ENCODE measurements around the gene MFSD11. TPM values are rescaled to one million over a fixed set of nuclear protein-coding genes. Genes with fewer than 3 reads are reported as not detected.

MFSD11 gene
- total RNA-seq, 1 donor from 2014 or later, result 20.8 TPM

DNA sequence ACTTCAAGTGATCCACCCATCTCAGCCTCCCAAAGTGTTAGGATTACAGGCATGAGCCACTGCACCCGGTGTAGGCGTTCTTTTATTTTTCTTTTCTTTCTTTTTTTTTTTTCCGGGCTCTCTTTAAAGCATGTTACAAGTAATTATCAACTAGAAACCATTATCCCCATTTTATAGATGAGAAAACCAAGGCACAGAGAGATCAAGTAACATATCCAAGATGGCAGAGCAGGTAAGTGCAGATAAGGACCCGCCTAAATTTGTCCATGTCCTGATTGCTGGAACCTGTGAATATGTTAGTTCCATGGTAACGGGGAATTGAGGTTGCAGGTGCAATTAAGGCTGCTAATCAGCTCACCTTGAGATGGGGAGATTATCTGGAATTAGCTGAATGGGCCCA lies 54.4 kb downstream of the MFSD11 start:
- CTCF ChIA-PET, result no interaction called here
- no peaks in the 10 kb centered on the region for H3K27me3 Mint-ChIP-seq

DNA sequence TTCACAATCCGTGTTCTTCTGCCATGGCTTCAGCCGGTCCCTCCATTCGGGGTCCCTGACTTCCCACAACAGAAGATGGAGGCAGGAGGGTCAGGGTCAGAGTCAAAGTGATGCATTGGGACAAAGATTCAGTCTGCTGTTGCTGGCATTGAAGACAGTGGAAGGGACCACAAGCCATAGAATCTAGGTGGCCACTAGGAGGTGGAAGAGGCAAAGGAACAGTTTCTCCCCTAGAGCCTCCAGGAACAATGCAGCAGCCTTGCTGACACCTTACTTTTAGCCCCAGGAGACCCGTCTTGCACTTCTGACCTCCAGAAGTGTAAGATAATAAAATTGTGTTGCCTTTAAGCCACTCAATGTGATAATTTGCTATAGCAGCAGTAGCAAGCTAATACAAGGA lies 55.9 kb downstream of the MFSD11 start:
- intact Hi-C loops (cut with micrococcal nuclease), result no loop called here
- CTCF ChIA-PET, result no interaction called here
- ATAC-seq (ENCODE audit: low read depth) (no peak), DNase-seq (no peak)
- TF ChIP-seq, protein P1, sequence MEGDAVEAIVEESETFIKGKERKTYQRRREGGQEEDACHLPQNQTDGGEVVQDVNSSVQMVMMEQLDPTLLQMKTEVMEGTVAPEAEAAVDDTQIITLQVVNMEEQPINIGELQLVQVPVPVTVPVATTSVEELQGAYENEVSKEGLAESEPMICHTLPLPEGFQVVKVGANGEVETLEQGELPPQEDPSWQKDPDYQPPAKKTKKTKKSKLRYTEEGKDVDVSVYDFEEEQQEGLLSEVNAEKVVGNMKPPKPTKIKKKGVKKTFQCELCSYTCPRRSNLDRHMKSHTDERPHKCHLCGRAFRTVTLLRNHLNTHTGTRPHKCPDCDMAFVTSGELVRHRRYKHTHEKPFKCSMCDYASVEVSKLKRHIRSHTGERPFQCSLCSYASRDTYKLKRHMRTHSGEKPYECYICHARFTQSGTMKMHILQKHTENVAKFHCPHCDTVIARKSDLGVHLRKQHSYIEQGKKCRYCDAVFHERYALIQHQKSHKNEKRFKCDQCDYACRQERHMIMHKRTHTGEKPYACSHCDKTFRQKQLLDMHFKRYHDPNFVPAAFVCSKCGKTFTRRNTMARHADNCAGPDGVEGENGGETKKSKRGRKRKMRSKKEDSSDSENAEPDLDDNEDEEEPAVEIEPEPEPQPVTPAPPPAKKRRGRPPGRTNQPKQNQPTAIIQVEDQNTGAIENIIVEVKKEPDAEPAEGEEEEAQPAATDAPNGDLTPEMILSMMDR (IDR thresholded peaks at IDR 0.05), result no peak
- H3K36me3 Mint-ChIP-seq (ENCODE audit: low read depth), result peaks cover 5% of the 10 kb centered on the region
- H3K27me3 Mint-ChIP-seq, result no peaks in the 10 kb centered on the region
- H3K4me1 Mint-ChIP-seq, result peaks cover 11% of the 10 kb centered on the region
- H3K4me3 Mint-ChIP-seq, result no peak overlapping the region
- POLR2A ChIA-PET, result no interaction called here
- H3K27ac Mint-ChIP-seq, result no peak overlapping the region
- peaks cover 2% of the 10 kb centered on the region for H3K9me3 Mint-ChIP-seq

More for the DNA sequence above, 54.4 kb downstream of the MFSD11 start:
- no peak for ATAC-seq (ENCODE audit: low read depth)
- no peak overlapping the region for H3K4me3 Mint-ChIP-seq
- TF ChIP-seq, protein P1 (IDR thresholded peaks at IDR 0.05), result no peak
- H3K9me3 Mint-ChIP-seq, result peaks cover 2% of the 10 kb centered on the region
- H3K27ac Mint-ChIP-seq, result no peak overlapping the region
- DNase-seq, result no peak
- POLR2A ChIA-PET, result no interaction called here
- H3K36me3 Mint-ChIP-seq (ENCODE audit: low read depth), result peaks cover 5% of the 10 kb centered on the region
- H3K4me1 Mint-ChIP-seq, result peaks cover 11% of the 10 kb centered on the region
- intact Hi-C loops (cut with micrococcal nuclease), result no loop called here

DNA sequence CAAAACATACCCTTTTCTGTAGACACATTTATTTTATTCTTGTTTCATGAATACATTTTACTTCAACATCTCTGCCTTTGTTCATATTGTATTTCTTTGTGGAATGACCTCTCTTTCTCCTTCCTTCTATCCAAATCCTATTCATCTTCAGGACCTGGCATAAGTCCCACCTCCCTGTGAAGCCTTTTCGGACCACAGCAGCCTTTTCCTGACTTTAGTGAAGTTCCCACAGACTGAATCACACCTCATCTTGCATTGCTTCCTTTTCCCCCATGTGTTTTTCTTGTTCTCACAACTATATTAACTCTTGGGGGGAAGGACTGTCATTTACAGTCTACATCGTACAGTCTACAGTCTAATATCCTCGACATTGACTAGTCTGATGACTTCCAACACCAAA lies 58.2 kb downstream of the MFSD11 start:
- intact Hi-C loops (cut with micrococcal nuclease), result no loop called here
- DNase-seq (no peak), ATAC-seq (ENCODE audit: low read depth) (no peak)
- H3K36me3 Mint-ChIP-seq (ENCODE audit: low read depth), result peaks cover 5% of the 10 kb centered on the region
- H3K4me1 Mint-ChIP-seq, result peaks cover 8% of the 10 kb centered on the region
- CTCF ChIA-PET, result no interaction called here
- H3K27me3 Mint-ChIP-seq, result no peaks in the 10 kb centered on the region
- POLR2A ChIA-PET, result no interaction called here
- no peak overlapping the region for H3K4me3 Mint-ChIP-seq
- TF ChIP-seq, protein P1 (IDR thresholded peaks at IDR 0.05), result no peak
- no peak overlapping the region for H3K27ac Mint-ChIP-seq
- peaks cover 2% of the 10 kb centered on the region for H3K9me3 Mint-ChIP-seq

DNA sequence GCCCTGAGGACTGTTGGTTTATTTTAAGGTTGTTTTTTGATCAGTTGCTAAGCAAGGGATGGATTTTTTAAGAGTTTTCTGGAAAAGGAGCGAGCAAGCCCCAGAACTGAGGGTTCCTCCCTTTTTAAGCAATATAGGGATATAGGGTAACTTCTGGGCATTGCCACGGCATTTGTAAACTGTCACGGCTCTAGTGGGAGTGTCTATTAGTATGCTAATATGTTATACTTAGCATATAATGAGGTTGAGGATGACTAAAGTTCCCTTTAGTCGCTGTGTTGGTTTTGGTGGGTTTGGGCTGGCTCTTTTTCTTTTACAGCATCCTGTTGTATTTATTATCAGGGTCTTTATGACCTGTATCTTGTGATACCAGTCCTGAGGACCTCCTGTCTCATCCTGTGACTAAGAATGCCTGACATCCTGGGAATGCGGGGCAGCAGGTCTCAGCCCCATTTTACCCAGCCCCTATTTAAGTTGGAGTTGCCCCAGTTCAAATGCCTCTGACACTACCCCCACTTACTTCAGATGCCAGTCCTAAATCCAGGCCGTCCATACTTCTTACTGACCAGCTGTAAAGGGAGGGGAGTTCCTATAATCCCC lies 59.4 kb downstream of the MFSD11 start:
- CTCF ChIA-PET, result no interaction called here
- Mint-ChIP-seq H3K27me3 (no peaks in the 10 kb centered on the region), H3K4me3 (no peak overlapping the region), H3K27ac (no peak overlapping the region), H3K36me3 (ENCODE audit: low read depth) (peaks cover 5% of the 10 kb centered on the region), H3K9me3 (peaks cover 2% of the 10 kb centered on the region), H3K4me1 (no peaks in the 10 kb centered on the region)
- DNase-seq (no peak), ATAC-seq (ENCODE audit: low read depth) (no peak)
- TF ChIP-seq, protein P1 (IDR thresholded peaks at IDR 0.05), result no peak
- POLR2A ChIA-PET, result no interaction called here
- intact Hi-C loops (cut with micrococcal nuclease), result no loop called here

DNA sequence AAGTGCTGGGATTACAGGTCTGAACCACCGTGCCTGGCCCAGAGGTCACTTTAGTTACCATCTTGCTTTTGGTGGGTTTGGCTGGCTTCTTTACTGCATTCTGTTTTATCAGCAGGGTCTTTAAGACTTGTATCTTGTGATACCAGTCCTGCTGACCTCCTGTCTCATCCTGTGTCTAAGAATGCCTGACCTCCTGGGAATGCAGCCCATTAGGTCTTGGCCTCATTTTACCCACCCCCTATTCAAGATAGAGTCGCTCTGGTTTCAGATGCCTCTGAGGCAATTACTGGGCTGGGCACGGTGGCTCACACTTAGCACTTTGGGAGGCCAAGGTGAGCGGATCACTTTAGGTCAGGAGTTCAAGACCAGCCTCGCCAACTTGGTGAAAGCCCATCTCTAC lies 63.8 kb downstream of the MFSD11 start:
- no peak overlapping the region for H3K27ac Mint-ChIP-seq
- TF ChIP-seq, protein P1 (IDR thresholded peaks at IDR 0.05), result no peak
- intact Hi-C loops (cut with micrococcal nuclease), result no loop called here
- ChIA-PET POLR2A (no interaction called here), CTCF (no interaction called here)
- no peak for ATAC-seq (ENCODE audit: low read depth)
- no peaks in the 10 kb centered on the region for H3K36me3 Mint-ChIP-seq (ENCODE audit: low read depth)
- no peak for DNase-seq
- no peaks in the 10 kb centered on the region for H3K27me3 Mint-ChIP-seq
- no peaks in the 10 kb centered on the region for H3K4me1 Mint-ChIP-seq
- H3K9me3 Mint-ChIP-seq, result no peaks in the 10 kb centered on the region
- H3K4me3 Mint-ChIP-seq, result no peak overlapping the region

Measured in activated B cell treated with CpG ODN at 0.5 μM for 24 hours (primary cell).